GM21737 (cell line): ENCODE results near the gene WDR44.
"Not testable (repeated sequence)": the region's sequence is repeated elsewhere in the genome, so short reads cannot be mapped to it uniquely, and the experiment has no call there.

ENCODE experiments used
- ATAC-seq: cut with Tn5 transposase; IDR thresholded peaks from one replicate; pipeline ENCODE4 v1.9.1; 2021; ENCODE audit warnings: mild to moderate bottlenecking, moderate library complexity; ENCODE audit not compliant: unreplicated experiment

The WDR44 gene, protein sequence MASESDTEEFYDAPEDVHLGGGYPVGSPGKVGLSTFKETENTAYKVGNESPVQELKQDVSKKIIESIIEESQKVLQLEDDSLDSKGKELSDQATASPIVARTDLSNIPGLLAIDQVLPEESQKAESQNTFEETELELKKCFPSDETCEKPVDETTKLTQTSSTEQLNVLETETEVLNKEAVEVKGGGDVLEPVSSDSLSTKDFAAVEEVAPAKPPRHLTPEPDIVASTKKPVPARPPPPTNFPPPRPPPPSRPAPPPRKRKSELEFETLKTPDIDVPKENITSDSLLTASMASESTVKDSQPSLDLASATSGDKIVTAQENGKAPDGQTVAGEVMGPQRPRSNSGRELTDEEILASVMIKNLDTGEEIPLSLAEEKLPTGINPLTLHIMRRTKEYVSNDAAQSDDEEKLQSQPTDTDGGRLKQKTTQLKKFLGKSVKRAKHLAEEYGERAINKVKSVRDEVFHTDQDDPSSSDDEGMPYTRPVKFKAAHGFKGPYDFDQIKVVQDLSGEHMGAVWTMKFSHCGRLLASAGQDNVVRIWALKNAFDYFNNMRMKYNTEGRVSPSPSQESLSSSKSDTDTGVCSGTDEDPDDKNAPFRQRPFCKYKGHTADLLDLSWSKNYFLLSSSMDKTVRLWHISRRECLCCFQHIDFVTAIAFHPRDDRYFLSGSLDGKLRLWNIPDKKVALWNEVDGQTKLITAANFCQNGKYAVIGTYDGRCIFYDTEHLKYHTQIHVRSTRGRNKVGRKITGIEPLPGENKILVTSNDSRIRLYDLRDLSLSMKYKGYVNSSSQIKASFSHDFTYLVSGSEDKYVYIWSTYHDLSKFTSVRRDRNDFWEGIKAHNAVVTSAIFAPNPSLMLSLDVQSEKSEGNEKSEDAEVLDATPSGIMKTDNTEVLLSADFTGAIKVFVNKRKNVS

GRCh38 chrX:118345464-118346257 is at the start of gene WDR44:
WDR44 (plus strand) TSS chrX:118346106; CDS start chrX:118346504, 398 bp downstream.
- peak; percentile 92 for ATAC-seq

GRCh38 chrX:118305827-118306226 is 40.1 kb upstream of the WDR44 start:
- not testable (repeated sequence) for ATAC-seq

- ATAC-seq = no peak
Measured at GRCh38 chrX:118315529-118315928, 30.4 kb upstream of the WDR44 start.

DNA sequence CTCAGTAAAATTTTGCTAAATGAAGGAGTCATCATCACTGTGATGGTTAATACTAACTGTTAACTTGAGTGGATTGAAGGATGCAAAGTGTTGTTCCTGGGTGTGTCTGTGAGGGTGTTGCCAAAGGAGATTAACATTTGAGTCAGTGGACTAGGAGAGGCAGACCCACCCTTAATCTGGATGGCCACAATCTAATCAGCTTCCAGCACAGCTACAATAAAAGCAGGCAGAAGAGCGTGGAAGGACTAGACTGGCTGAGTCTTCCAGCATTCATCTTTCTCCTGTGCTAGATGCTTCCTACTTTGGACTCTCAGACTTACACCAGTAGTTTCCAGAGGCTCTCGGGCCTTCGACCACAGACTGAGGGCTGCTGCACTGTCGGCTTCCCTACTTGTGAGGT is 21.3 kb upstream of the WDR44 start:
- no peak for ATAC-seq

- no peak for ATAC-seq
Measured at GRCh38 chrX:118325453-118325852, 20.5 kb upstream of the WDR44 start.

GRCh38 chrX:118329175-118329574 is 16.7 kb upstream of the WDR44 start:
- no peak for ATAC-seq

DNA sequence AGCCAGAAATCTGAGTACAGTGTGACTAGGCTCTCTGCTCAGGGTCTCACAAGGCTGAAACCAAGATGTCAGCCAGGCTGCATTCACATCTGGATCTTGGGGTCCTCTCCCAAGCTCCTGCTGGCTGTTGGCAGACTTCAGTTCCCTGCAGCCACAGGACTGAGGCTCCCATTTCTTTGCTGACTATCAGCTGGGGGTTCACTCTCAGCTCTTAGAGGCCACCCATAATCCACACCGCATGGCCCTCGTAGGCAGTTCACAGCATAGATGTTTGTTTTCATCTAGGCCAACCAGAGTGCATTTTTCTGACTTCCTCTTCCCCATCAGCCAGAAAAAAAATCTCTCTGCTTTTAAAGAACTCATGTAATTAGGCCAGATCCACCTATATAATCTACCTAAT is 8.2 kb upstream of the WDR44 start:
- ATAC-seq = no peak

GRCh38 chrX:118338930-118339329 is 7.0 kb upstream of the WDR44 start:
- no peak for ATAC-seq

DNA sequence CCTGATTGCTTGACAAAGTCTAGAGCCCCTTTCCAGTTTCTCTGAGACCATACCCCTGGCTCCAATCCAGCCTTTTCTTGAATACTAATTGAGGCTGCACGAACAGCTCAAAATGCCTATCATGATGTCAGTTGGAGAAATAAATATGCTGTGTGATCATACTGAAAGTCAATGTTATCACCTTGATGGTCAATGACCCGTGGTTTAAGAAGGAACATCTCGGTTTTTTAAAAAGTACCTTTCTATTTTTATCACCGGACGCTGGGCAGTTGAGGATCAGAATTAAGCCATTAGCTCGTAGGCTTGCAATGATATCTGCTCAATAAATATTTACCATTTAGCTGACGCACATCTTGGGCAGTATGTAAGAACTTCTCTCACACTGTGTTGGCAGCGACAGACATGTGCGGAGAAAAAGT is 852 bp upstream of the WDR44 start:
- no peak for ATAC-seq

DNA sequence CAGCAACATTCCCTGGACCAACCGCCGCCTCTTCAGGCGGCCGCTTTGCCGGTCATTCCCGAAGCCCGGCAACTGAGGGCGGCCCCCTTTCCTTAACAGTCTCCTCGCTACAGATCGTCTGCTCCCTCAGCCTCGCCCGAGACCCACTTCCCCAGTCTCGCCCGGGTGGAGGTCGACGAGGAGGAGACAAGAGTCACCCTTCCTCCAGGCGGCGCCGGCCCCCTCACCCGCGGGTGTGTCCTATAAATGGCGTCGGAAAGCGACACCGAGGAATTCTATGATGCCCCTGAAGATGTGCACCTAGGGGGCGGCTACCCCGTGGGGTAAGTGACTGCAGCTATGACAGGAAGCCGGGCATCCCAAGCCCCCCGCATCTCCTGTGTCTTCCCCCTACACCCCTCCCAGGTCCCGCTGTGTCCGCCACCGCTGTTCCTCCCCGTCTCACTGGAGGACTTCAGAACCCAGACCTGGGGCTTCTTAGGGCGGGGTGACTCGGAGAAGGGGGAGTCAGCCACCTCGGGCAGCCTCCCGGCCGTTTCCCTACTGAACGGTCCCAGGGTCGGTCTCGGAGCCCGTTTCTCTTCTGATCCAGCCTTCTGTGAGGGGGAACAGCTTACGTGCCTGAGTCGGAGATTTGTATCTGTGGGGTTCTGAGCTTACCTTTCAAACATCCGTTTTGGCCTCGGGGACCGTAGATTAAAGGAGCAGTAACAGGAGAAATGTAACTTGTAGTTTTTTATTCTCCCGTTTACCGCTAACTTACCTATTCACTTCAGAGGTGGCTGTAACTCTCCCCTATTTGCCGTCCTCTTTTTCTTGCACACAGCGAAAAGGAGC is 570 bp downstream of the WDR44 start:
- peak; percentile 28 for ATAC-seq

DNA sequence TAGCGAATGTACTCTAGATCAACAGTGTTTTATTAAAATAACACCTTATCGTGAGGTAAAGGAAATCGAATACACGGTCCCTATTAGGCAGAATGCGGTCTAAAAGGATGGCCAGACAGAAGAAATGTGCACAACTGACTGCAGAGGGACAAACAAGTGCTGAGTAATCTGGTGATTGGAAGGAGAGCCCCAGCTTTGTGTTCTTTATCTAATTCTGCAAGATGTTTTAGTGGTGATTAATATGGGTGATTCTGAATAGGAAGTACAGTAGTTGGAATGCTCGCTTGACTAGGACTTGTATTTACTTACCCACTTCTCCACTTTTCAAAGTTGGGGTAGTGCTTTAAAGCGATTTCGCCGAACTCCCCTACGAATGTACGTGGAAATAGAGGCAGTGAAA is 1.2 kb downstream of the WDR44 start:
- no peak for ATAC-seq

GRCh38 chrX:118347736-118348135 is 1.8 kb downstream of the WDR44 start:
- ATAC-seq = no peak

DNA sequence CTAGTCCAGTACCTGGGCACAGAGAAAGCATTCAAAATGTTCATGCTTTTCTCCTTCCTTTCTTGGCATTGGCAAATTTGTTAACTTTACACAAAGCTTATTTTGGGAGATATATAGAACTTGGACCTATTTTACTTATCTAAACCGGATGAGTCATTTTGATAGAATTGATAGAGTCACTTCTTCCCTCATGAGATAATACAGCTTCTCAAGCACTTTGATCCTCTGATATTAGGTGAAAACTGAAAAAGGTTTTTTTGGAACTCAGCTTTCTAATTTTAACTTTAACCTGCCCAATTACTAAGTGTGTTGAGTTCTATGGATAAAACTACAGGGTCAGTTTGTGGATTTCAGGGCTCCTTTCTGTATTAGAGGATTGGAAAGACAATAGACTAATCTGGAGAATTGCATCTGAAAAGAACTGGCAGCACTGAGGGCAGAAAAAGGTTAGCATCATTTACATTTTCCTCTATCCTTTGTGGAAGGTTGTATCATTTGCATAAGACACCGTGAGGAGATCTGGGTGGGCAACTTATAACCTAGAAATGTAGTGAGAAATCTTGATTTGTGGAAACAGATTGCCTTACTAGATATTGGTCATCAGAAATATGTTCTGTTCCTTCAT is 2.4 kb downstream of the WDR44 start:
- ATAC-seq = no peak

DNA sequence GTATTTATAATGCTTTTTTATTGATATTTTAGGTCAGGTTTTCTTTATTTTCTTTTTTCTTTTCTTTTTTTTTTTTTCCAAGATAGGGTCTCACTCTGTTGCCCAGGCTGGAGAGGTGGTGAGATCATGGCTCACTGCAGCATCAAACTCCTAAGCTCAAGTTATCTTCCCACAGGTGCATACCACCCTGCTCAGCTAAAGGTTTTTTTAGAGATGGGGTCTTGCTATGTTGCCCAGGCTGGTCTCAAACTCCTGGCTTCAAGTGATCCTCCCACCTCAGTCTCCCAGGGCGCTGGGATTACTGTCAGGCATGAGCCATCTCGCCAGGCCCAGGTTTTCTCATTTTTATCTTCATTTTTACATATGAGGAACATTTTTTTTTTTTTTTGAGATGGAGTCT is 3.3 kb downstream of the WDR44 start:
- ATAC-seq = no peak

DNA sequence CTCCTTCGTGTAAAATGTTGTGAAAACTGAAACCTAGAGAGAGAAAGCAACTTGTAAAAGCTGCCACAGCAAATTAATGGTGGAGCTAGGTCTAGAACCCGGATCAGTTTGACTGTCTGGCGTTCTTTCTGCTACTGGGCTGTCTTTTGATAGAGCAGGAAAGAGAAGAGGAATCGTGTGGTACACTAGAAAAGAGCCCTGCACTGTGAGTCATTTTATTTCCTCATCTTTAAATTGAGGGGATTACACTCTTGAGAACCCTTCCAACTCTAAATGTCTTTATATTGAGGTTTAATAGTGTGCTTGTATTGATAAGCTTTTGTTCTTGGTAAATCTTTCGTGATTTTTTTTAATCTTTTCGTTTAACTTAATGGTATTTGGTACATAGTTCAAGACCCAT is 4.3 kb downstream of the WDR44 start:
- no peak for ATAC-seq

DNA sequence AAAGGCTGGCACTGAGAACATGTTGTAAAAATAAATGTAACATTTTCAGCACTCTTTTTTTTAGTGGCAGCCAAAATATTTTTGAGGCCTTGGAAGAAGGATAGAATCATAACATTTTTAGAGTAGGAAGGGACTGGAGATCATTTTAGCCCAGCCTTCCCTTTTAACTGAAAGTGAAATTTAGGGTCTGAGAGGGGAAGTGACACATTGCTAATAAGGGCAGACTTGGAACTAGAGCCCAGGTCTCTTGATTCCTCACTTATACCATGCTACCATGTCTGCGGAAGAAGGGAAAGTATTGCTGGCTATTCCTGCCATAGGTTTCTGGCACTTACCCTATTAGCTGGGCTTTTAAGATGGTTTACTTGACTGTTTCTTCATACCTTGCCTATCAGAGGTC is 4.8 kb downstream of the WDR44 start:
- ATAC-seq = no peak

GRCh38 chrX:118352566-118352965 is 6.7 kb downstream of the WDR44 start:
- ATAC-seq = no peak

GRCh38 chrX:118353081-118353850 is 7.4 kb downstream of the WDR44 start:
- ATAC-seq = no peak
